Measurements from ENCODE around the gene ADAMTS6. TPM values are rescaled to one million over a fixed set of nuclear protein-coding genes. Genes with fewer than 3 reads are reported as not detected.

Gene ADAMTS6
- total RNA-seq (2022; extraction: Qiagen RNA extraction; ENCODE audit: low read depth): 0.06 to 0.31 TPM (median 0.08 TPM) in 5 replicates

GRCh38 chr5:65481635-65482295, at the start of gene ADAMTS6:
ADAMTS6 (minus strand) TSS chr5:65481920; CDS start chr5:65473673, 8,247 bp downstream.

Other genes with a start within 250 kb of the ADAMTS6 start
- 14.3 to 41.1 TPM (median 32.9 TPM) in 5 replicates for gene CENPK, start 81.2 kb upstream of the ADAMTS6 start, total RNA-seq (2022; extraction: Qiagen RNA extraction; ENCODE audit: low read depth)
- 14.4 to 21.7 TPM (median 17.7 TPM) in 5 replicates for gene PPWD1, start 81.4 kb upstream of the ADAMTS6 start, total RNA-seq (2022; extraction: Qiagen RNA extraction; ENCODE audit: low read depth)
- 5.2 to 8.5 TPM (median 7.6 TPM) in 5 replicates for gene TRIM23, start 142.4 kb upstream of the ADAMTS6 start, total RNA-seq (2022; extraction: Qiagen RNA extraction; ENCODE audit: low read depth)
- 1.5 to 3.6 TPM (median 2.2 TPM) in 5 replicates for gene SHLD3, start 143.1 kb upstream of the ADAMTS6 start, total RNA-seq (2022; extraction: Qiagen RNA extraction; ENCODE audit: low read depth)
- gene TRAPPC13, start 143.1 kb upstream of the ADAMTS6 start, total RNA-seq (2022; extraction: Qiagen RNA extraction; ENCODE audit: low read depth): 8.5 to 15.3 TPM (median 14.4 TPM) in 5 replicates
- gene SGTB, start 240.2 kb upstream of the ADAMTS6 start, total RNA-seq (2022; extraction: Qiagen RNA extraction; ENCODE audit: low read depth): 6.3 to 8.2 TPM (median 7.5 TPM) in 5 replicates
- gene NLN, start 240.3 kb upstream of the ADAMTS6 start, total RNA-seq (2022; extraction: Qiagen RNA extraction; ENCODE audit: low read depth): 49.5 to 74.9 TPM (median 63.0 TPM) in 5 replicates

All from A549 treated with RU486 at 1 μM for 4 hours (cell line).